Panc1 (cell line): ENCODE data around the gene ZBTB20. TPM values are rescaled to one million over a fixed set of nuclear protein-coding genes. Genes with fewer than 3 reads are reported as not detected.

Source experiments
- ATAC-seq: fragments of 200-7000 bp; cut with Tn5 transposase; 2 replicates; pipeline ENCODE4 v1.9.1; 2020; ENCODE audit warnings: mild to moderate bottlenecking, moderate library complexity
- BruUV-seq: library from RNA; stranded (reverse); fragments of 400-500 nt; replicated peaks from 2 replicates; lab custom pipeline; 2021; lab: Mats Ljungman, UMichigan
- CTCF ChIA-PET: fragments of 300-600 bp; sonication (Branson Sonifier 250); formaldehyde crosslinking; loops from one replicate; lab custom pipeline; 2022; ENCODE audit warnings: antibody characterized with exemption; lab: Charles Lee
- POLR2A ChIA-PET: fragments of 300-600 bp; sonication (Branson Sonifier 250); formaldehyde crosslinking; loops from one replicate; lab custom pipeline; 2022; ENCODE audit warnings: antibody characterized with exemption; lab: Charles Lee
- DNase-seq: peaks from one replicate; pipeline ENCODE4 v3.0.0-alpha.2; 2010; ENCODE audit warnings: low read depth, low spot score
- H3K27ac ChIP-seq: 2 replicates; pipeline ENCODE4 v1.5.1; 2011; ENCODE audit warnings: mild to moderate bottlenecking, low read length, inconsistent platforms
- H3K27me3 ChIP-seq: fragments of 200-500 bp; sonication (Bioruptor generic); 2 replicates; pipeline ENCODE4 v1.6.0; 2014; ENCODE audit warnings: low read length, inconsistent platforms; ENCODE audit not compliant: control insufficient read depth, insufficient read depth
- H3K36me3 ChIP-seq: fragments of 200-500 bp; sonication (Bioruptor generic); 2 replicates; pipeline ENCODE4 v1.5.1; 2014; ENCODE audit warnings: inconsistent platforms, mild to moderate bottlenecking, low read length, moderate library complexity; ENCODE audit not compliant: control insufficient read depth, insufficient read depth
- H3K4me1 ChIP-seq: 2 replicates; pipeline ENCODE4 v1.5.1; 2011; ENCODE audit warnings: inconsistent platforms, mild to moderate bottlenecking, low read length, moderate library complexity; ENCODE audit not compliant: control insufficient read depth, insufficient read depth
- H3K4me3 ChIP-seq, 2 experiments: 2 replicates each; pipeline ENCODE4 v1.5.1; 2011 to 2012; ENCODE audit warnings: low read depth in 2 of 2, low read length in 2 of 2, mild to moderate bottlenecking in 2 of 2, inconsistent platforms in 1 of 2, moderate library complexity in 1 of 2
- H3K9me3 ChIP-seq: fragments of 200-500 bp; sonication (Bioruptor generic); 2 replicates; pipeline ENCODE4 v1.5.1; 2014; ENCODE audit warnings: low read depth, mild to moderate bottlenecking, inconsistent platforms, low read length, moderate library complexity; ENCODE audit not compliant: control insufficient read depth, insufficient read depth
- POLR2AphosphoS5 ChIP-seq: IDR thresholded peaks from 2 replicates; pipeline ENCODE4 v1.6.1; 2012; ENCODE audit warnings: mild to moderate bottlenecking, low read depth, low read length, moderate library complexity
- SIN3A ChIP-seq: IDR thresholded peaks from 2 replicates; pipeline ENCODE4 v1.6.1; 2012; ENCODE audit warnings: low read depth, mild to moderate bottlenecking, low read length, moderate library complexity, borderline replicate concordance; ENCODE audit not compliant: insufficient read depth
- TCF7L2 ChIP-seq: IDR thresholded peaks from 2 replicates; pipeline ENCODE4 v1.6.1; 2011; ENCODE audit warnings: mild to moderate bottlenecking, low read depth, low read length, inconsistent platforms
- in situ Hi-C: cut with HindIII; loops from 2 replicates; pipeline ENCODE4 v1.10.0; 2016; ENCODE audit warnings: low sequenced_read_pairs, low pct_unique_long_range_greater_than_20kb
- intact Hi-C: fragments of 100-400 bp; cut with micrococcal nuclease; formaldehyde crosslinking; loops from one replicate; pipeline ENCODE4 v1.10.0; 2022; ENCODE audit not compliant: unreplicated experiment
- total RNA-seq: library from RNA; stranded (reverse); gene quantifications from one replicate; pipeline ENCODE4 v1.2.1, GENCODE V29; 2021; ENCODE audit not compliant: unreplicated experiment
- TF ChIP-seq, protein P1 (sequence below), 2 experiments: IDR thresholded peaks; 2 replicates each; pipeline ENCODE4 v1.6.1; 2011 to 2012; ENCODE audit warnings: low read depth in 2 of 2, control low read depth in 1 of 2, low read length in 1 of 2, mild to moderate bottlenecking in 1 of 2, moderate library complexity in 1 of 2; ENCODE audit not compliant: insufficient read depth in 1 of 2
- TF ChIP-seq, protein P2 (sequence below): fragments of 450-650 bp; IDR thresholded peaks from 2 replicates; pipeline ENCODE4 v1.5.1; 2017; ENCODE audit warnings: mild to moderate bottlenecking

The ZBTB20 gene
- total RNA-seq, 1 experiment from 2014 or later = 4.1 TPM

DNA sequence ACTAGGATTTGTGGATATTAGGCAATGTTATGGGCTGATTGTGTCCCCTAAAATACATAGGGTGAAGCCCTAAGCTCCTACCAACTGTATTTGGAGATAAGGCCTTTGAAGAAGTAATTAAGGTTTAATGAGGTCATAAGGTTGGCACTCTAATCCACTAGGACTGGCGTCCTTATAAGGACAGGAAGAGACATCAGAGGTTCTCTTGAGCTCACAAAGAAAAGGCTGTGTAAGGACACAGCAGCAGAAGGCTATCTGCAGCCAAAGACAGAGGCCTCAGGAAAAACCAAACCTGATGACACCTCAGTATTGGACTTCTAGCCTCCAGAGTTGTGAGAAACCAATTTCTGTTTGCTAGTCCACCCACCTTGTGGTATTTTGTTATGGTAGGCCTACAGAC lies 416.7 kb downstream of the ZBTB20 start:
- Histone ChIP-seq H3K27me3 (no peaks in the 10 kb centered on the region), H3K27ac (no peak overlapping the region), H3K4me1 (no peaks in the 10 kb centered on the region), H3K4me3 (no peak overlapping the region), H3K9me3 (peaks cover 6% of the 10 kb centered on the region; the same call in 1 of the 2 replicates), H3K36me3 (no peaks in the 10 kb centered on the region)
- ATAC-seq (no peak), DNase-seq (no peak)
- TF ChIP-seq POLR2AphosphoS5 = no peak
- TF ChIP-seq, protein P1, sequence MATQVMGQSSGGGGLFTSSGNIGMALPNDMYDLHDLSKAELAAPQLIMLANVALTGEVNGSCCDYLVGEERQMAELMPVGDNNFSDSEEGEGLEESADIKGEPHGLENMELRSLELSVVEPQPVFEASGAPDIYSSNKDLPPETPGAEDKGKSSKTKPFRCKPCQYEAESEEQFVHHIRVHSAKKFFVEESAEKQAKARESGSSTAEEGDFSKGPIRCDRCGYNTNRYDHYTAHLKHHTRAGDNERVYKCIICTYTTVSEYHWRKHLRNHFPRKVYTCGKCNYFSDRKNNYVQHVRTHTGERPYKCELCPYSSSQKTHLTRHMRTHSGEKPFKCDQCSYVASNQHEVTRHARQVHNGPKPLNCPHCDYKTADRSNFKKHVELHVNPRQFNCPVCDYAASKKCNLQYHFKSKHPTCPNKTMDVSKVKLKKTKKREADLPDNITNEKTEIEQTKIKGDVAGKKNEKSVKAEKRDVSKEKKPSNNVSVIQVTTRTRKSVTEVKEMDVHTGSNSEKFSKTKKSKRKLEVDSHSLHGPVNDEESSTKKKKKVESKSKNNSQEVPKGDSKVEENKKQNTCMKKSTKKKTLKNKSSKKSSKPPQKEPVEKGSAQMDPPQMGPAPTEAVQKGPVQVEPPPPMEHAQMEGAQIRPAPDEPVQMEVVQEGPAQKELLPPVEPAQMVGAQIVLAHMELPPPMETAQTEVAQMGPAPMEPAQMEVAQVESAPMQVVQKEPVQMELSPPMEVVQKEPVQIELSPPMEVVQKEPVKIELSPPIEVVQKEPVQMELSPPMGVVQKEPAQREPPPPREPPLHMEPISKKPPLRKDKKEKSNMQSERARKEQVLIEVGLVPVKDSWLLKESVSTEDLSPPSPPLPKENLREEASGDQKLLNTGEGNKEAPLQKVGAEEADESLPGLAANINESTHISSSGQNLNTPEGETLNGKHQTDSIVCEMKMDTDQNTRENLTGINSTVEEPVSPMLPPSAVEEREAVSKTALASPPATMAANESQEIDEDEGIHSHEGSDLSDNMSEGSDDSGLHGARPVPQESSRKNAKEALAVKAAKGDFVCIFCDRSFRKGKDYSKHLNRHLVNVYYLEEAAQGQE (IDR thresholded peaks at IDR 0.05; ENCODE audit: insufficient read depth in 1 of 2, low read depth in 2 of 2, low read length in 1 of 2) = no peak
- no peak for TF ChIP-seq TCF7L2
- TF ChIP-seq SIN3A = no peak
- TF ChIP-seq, protein P2, sequence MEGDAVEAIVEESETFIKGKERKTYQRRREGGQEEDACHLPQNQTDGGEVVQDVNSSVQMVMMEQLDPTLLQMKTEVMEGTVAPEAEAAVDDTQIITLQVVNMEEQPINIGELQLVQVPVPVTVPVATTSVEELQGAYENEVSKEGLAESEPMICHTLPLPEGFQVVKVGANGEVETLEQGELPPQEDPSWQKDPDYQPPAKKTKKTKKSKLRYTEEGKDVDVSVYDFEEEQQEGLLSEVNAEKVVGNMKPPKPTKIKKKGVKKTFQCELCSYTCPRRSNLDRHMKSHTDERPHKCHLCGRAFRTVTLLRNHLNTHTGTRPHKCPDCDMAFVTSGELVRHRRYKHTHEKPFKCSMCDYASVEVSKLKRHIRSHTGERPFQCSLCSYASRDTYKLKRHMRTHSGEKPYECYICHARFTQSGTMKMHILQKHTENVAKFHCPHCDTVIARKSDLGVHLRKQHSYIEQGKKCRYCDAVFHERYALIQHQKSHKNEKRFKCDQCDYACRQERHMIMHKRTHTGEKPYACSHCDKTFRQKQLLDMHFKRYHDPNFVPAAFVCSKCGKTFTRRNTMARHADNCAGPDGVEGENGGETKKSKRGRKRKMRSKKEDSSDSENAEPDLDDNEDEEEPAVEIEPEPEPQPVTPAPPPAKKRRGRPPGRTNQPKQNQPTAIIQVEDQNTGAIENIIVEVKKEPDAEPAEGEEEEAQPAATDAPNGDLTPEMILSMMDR = no peak
- POLR2A ChIA-PET = no interaction called here
- in situ Hi-C loops (no loop called here), intact Hi-C loops (no loop called here)
- no TSS peak for BruUV-seq
- CTCF ChIA-PET = no interaction called here

DNA sequence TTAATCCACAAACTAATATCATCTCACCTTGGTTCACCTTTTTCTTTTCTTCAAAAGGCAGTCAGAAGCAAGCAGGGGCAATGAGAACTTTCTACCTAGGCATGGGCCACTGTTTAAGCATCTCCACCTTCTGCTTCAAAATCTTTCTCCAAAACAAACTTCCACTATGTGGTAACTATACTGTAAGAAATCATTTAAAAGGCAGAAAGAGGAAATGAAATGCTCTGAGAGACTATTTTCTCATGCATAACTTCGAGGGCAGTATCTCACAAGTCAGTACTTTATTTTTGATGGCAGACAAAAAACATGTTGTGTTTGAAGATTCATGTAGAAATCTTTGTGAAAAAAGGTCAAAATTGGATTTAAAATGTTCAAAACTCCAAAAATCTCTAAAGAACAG lies 419.7 kb downstream of the ZBTB20 start:
- Histone ChIP-seq H3K27me3 (no peaks in the 10 kb centered on the region), H3K27ac (no peak overlapping the region), H3K36me3 (no peaks in the 10 kb centered on the region), H3K9me3 (peaks cover 6% of the 10 kb centered on the region; the same call in 1 of the 2 replicates), H3K4me1 (no peaks in the 10 kb centered on the region), H3K4me3 (no peak overlapping the region)
- ATAC-seq (no peak), DNase-seq (no peak)
- no TSS peak for BruUV-seq
- TF ChIP-seq, protein P2 = no peak
- TF ChIP-seq TCF7L2 (no peak), SIN3A (no peak), POLR2AphosphoS5 (no peak)
- TF ChIP-seq, protein P1 (IDR thresholded peaks at IDR 0.05; ENCODE audit: insufficient read depth in 1 of 2, low read depth in 2 of 2, low read length in 1 of 2) = no peak
- in situ Hi-C loops (no loop called here), intact Hi-C loops (loop anchor here (10.0 kb wide), 1 partner anchor 253 kb away; no protein-coding TSS in a partner anchor)
- ChIA-PET POLR2A (no interaction called here), CTCF (no interaction called here)
